HG03354 (cell line): ENCODE data around the gene OTX2.

Experiments used
- ATAC-seq: cut with Tn5 transposase; IDR thresholded peaks from one replicate; pipeline ENCODE4 v1.9.1; 2021; ENCODE audit warnings: mild to moderate bottlenecking; ENCODE audit not compliant: unreplicated experiment, poor library complexity, severe bottlenecking

Gene OTX2

GRCh38 chr14:56810147-56810719, at the start of gene OTX2:
Gene OTX2, minus strand, starts transcription at chr14:56810479. Its CDS starts 5,023 bp downstream, at chr14:56805456.
- no peak for ATAC-seq

- ATAC-seq = no peak
Measured at GRCh38 chr14:56858422-56858821, 48.1 kb upstream of the OTX2 start.

- no peak for ATAC-seq
Measured at GRCh38 chr14:56857216-56857615, 46.9 kb upstream of the OTX2 start.

- ATAC-seq = no peak
Measured at GRCh38 chr14:56855891-56856461, 45.7 kb upstream of the OTX2 start.

GRCh38 chr14:56854325-56854724, 44.0 kb upstream of the OTX2 start:
- no peak for ATAC-seq

GRCh38 chr14:56846970-56847930, 37.0 kb upstream of the OTX2 start:
- no peak for ATAC-seq

- no peak for ATAC-seq
Measured at GRCh38 chr14:56844406-56845002, 34.2 kb upstream of the OTX2 start.

- no peak for ATAC-seq
Measured at GRCh38 chr14:56841611-56842010, 31.3 kb upstream of the OTX2 start.

GRCh38 chr14:56840221-56840620, 29.9 kb upstream of the OTX2 start:
- ATAC-seq = no peak

GRCh38 chr14:56829151-56829550, 18.9 kb upstream of the OTX2 start:
- ATAC-seq = no peak

- no peak for ATAC-seq
Measured at GRCh38 chr14:56826214-56826613, 15.9 kb upstream of the OTX2 start.

- ATAC-seq = no peak
Measured at GRCh38 chr14:56821805-56822610, 11.7 kb upstream of the OTX2 start.

GRCh38 chr14:56821177-56821576, 10.9 kb upstream of the OTX2 start:
- ATAC-seq = no peak

GRCh38 chr14:56817396-56817921, 7.2 kb upstream of the OTX2 start:
- ATAC-seq = no peak

- no peak for ATAC-seq
Measured at GRCh38 chr14:56816574-56817391, 6.5 kb upstream of the OTX2 start.

GRCh38 chr14:56815745-56816144, 5.5 kb upstream of the OTX2 start:
- no peak for ATAC-seq

GRCh38 chr14:56814969-56815700, 4.9 kb upstream of the OTX2 start:
- no peak for ATAC-seq

- no peak for ATAC-seq
Measured at GRCh38 chr14:56814519-56814959, 4.3 kb upstream of the OTX2 start.
